ENCODE data around the gene OPTC.

OPTC gene

DNA sequence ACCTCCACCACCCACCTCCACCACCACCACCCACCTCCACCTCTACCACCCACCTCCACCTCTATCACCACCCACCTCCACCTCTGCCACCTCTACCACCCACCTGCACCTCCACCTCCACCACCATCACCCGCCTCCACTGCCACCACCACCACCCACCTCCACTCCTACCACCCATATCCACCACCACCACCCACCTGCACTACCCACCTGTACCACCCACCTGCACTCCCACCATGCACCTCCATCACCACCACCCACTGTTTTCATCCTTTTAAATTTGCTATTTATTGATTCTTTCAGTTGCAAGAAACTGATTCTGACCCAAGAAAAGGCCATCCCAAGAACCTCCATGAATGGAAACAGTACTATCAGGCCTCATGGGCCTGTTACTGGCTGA is 6.3 kb downstream of the OPTC start:
- no peaks in the 10 kb centered on the region for H3K36me3 ChIP-seq (ENCODE audit: control insufficient read depth in 1 of 2, insufficient read depth in 2 of 2, low read length in 2 of 2)
- no peaks in the 10 kb centered on the region for H3K4me1 ChIP-seq (ENCODE audit: control insufficient read depth in 1 of 2, insufficient read depth in 2 of 2, low read length in 2 of 2)
- H3K27me3 ChIP-seq (ENCODE audit: control insufficient read depth in 1 of 2, insufficient read depth in 2 of 2, low read length in 2 of 2), result no peaks in the 10 kb centered on the region
- no peak overlapping the region for H3K9ac ChIP-seq (ENCODE audit: low read depth in 1 of 2, low read length in 2 of 2)
- H3K27ac ChIP-seq (ENCODE audit: low read depth, low read length), result no peak overlapping the region
- no peaks in the 10 kb centered on the region for H3K9me3 ChIP-seq (ENCODE audit: control insufficient read depth in 1 of 2, low read length in 2 of 2)
- H3K4me3 ChIP-seq (ENCODE audit: low read depth in 1 of 2, low read length in 2 of 2), result no peak overlapping the region

DNA sequence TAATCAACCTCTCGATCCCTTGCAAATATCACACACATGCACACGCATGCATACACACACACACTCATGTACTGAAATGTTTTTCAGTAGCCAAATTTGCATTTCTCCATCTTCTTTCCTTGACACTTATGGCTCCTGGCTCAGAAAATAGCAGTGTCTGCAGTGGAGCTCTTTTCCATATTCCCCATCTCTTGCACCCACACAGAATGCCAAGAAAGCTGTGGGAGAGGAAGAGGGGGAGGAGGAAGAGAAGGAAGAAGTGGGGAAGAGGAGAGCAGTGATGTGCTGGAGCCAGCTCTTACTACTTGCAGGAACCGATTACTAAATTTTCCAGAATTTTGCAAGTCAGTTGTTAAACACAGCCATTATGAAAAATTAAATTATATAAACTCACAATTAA is 9.9 kb downstream of the OPTC start:
- Histone ChIP-seq H3K27ac (ENCODE audit: low read depth, low read length) (no peak overlapping the region), H3K36me3 (ENCODE audit: control insufficient read depth in 1 of 2, insufficient read depth in 2 of 2, low read length in 2 of 2) (no peaks in the 10 kb centered on the region), H3K9me3 (ENCODE audit: control insufficient read depth in 1 of 2, low read length in 2 of 2) (no peaks in the 10 kb centered on the region), H3K4me1 (ENCODE audit: control insufficient read depth in 1 of 2, insufficient read depth in 2 of 2, low read length in 2 of 2) (peaks cover 0 to 6% of the 10 kb centered on the region in 2 donors), H3K4me3 (ENCODE audit: low read depth in 1 of 2, low read length in 2 of 2) (no peak overlapping the region), H3K9ac (ENCODE audit: low read depth in 1 of 2, low read length in 2 of 2) (no peak overlapping the region), H3K27me3 (ENCODE audit: control insufficient read depth in 1 of 2, insufficient read depth in 2 of 2, low read length in 2 of 2) (no peaks in the 10 kb centered on the region)

DNA sequence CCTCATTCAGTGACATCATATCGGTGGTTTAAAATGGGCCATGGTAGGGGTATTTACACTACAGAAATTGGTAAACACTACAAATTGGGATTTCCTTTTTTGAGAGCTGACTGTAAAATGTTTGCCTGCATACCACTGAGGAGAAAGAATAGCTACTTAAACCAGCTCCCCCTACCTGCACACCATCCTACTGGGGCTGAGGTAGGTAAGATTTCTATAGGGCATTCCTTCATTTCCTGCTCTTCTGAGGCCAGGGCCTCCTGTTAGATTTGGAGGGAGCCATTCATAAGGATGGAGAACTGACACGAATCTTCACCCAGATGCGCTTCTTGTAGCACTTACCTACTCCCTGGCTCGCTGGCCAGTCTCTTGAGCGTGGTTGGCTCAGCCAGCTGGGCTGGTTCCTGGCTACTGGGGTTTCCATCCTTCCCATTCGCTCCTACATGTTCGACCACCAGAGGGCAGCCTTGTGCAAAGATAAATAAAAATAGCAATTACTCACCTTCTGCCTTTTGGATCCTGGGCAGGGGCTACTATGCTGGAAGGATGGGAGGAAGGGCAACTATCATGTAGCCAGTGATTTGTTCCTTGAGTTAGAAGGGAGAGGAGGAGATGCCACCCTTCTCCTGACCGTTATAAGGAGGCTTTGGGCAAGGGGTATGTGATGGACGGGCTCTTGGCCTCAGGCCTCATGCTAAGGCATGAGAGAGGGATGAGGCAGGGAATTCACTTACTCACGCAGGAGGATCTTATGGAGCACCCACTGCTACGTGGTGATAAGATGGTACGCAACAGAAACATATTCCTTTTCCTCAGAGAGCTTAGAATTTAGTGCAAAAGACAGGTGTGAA is 10.7 kb downstream of the OPTC start:
- no peaks in the 10 kb centered on the region for H3K27me3 ChIP-seq (ENCODE audit: control insufficient read depth in 1 of 2, insufficient read depth in 2 of 2, low read length in 2 of 2)
- no peak overlapping the region for H3K4me3 ChIP-seq (ENCODE audit: low read depth in 1 of 2, low read length in 2 of 2)
- no peaks in the 10 kb centered on the region for H3K36me3 ChIP-seq (ENCODE audit: control insufficient read depth in 1 of 2, insufficient read depth in 2 of 2, low read length in 2 of 2)
- peaks cover 0 to 6% of the 10 kb centered on the region in 2 donors for H3K4me1 ChIP-seq (ENCODE audit: control insufficient read depth in 1 of 2, insufficient read depth in 2 of 2, low read length in 2 of 2)
- H3K27ac ChIP-seq (ENCODE audit: low read depth, low read length), result no peak overlapping the region
- H3K9me3 ChIP-seq (ENCODE audit: control insufficient read depth in 1 of 2, low read length in 2 of 2), result no peaks in the 10 kb centered on the region
- no peak overlapping the region for H3K9ac ChIP-seq (ENCODE audit: low read depth in 1 of 2, low read length in 2 of 2)

DNA sequence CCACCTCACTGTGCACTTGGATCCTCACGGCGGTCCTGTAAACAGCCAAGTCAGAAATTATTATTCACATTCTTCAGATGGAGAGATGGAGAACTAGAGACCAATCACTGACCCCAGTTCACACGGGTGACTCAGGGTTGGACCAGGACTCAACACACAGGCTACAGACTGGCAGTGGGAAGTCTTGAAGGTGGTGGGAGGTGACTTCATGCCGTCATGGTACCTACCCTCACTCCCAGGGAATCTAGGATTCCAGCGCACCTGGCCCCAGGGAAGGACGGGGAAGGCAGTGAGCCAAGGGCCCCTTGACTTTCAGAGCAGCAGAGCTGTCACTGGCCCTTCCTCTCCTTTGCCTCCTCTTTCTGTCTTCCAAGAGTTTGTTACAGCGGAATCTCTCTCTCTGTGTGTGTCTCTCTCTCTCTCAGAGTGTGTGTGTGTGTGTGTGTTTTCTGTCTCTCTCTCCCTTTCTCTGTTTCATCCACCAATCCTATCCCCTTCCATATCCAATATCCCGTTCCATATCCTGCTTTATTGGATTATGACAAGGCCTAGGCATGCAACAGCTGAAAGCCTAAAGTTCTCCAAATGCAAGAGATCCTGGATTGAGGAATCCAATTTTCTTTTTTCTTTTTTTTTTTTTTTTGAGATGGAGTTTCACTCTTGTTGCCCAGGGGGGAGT is 11.7 kb downstream of the OPTC start:
- Histone ChIP-seq H3K36me3 (ENCODE audit: control insufficient read depth in 1 of 2, insufficient read depth in 2 of 2, low read length in 2 of 2) (no peaks in the 10 kb centered on the region), H3K9ac (ENCODE audit: low read depth in 1 of 2, low read length in 2 of 2) (no peak overlapping the region), H3K27me3 (ENCODE audit: control insufficient read depth in 1 of 2, insufficient read depth in 2 of 2, low read length in 2 of 2) (no peaks in the 10 kb centered on the region), H3K4me3 (ENCODE audit: low read depth in 1 of 2, low read length in 2 of 2) (no peak overlapping the region), H3K4me1 (ENCODE audit: control insufficient read depth in 1 of 2, insufficient read depth in 2 of 2, low read length in 2 of 2) (peaks cover 0 to 6% of the 10 kb centered on the region in 2 donors), H3K27ac (ENCODE audit: low read depth, low read length) (no peak overlapping the region), H3K9me3 (ENCODE audit: control insufficient read depth in 1 of 2, low read length in 2 of 2) (no peaks in the 10 kb centered on the region)

DNA sequence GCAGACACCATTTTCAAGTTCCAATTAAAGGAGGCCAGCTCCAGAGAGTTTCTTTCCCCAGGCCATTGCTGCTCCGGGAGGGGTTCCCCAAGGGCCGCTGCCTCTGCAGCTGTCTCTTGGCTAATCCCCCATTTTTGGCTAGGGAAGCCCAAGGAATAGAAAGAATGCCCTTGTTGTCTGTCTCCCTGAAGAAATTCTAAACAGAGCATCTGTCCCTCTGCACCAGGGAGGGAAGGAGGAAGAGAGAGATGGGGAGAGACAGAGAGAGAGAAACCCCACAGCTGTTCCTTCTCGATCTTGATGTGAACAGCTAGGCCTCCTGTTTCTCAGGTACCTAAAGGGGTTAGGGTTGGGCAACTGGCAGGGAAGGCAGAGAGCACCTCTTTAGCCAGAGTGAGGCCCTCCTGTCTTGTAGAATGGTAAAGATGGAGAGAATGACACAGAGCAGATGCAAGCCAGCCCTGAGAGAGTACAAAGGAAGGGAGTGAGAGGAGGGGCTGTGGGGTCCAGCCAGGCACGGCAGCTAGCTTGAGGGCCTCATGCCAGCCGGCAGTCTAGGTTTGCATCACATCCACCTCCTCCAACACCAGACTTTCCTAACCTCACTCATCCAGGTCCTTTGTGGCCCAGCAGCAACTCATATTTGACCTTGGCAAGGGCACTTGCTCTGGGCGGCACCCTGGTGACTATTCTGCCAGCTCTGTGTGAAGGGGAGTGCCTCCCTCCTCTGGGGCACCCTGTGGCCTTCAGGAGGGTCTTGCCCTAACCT is 13.1 kb downstream of the OPTC start:
- Histone ChIP-seq H3K36me3 (ENCODE audit: control insufficient read depth in 1 of 2, insufficient read depth in 2 of 2, low read length in 2 of 2) (no peaks in the 10 kb centered on the region), H3K9me3 (ENCODE audit: control insufficient read depth in 1 of 2, low read length in 2 of 2) (no peaks in the 10 kb centered on the region), H3K27ac (ENCODE audit: low read depth, low read length) (no peak overlapping the region), H3K4me1 (ENCODE audit: control insufficient read depth in 1 of 2, insufficient read depth in 2 of 2, low read length in 2 of 2) (peaks cover 0 to 7% of the 10 kb centered on the region in 2 donors), H3K4me3 (ENCODE audit: low read depth in 1 of 2, low read length in 2 of 2) (no peak overlapping the region), H3K27me3 (ENCODE audit: control insufficient read depth in 1 of 2, insufficient read depth in 2 of 2, low read length in 2 of 2) (no peaks in the 10 kb centered on the region), H3K9ac (ENCODE audit: low read depth in 1 of 2, low read length in 2 of 2) (no peak overlapping the region)

DNA sequence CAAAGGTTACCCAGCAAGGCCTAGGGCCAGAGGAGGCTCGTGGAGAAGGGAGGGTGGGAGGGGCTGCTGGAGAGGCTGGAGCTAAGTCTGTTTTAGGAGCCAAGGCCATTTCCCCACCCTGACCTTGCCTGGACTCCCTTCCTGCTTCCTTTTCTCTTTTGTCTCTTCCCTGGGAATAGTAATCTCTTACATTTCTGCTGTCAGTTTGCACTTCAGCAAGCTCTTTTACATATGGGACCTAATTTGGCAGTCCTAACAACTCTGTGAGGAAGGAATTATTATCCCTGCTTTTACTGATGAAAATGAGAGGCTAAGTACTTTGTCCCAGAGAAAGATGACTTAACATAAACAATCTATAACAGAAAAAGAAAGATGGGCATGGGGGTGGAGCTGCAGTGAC is 13.8 kb downstream of the OPTC start:
- no peaks in the 10 kb centered on the region for H3K36me3 ChIP-seq (ENCODE audit: control insufficient read depth in 1 of 2, insufficient read depth in 2 of 2, low read length in 2 of 2)
- H3K4me3 ChIP-seq (ENCODE audit: low read depth in 1 of 2, low read length in 2 of 2), result no peak overlapping the region
- no peaks in the 10 kb centered on the region for H3K27me3 ChIP-seq (ENCODE audit: control insufficient read depth in 1 of 2, insufficient read depth in 2 of 2, low read length in 2 of 2)
- no peak overlapping the region for H3K9ac ChIP-seq (ENCODE audit: low read depth in 1 of 2, low read length in 2 of 2)
- no peak overlapping the region for H3K27ac ChIP-seq (ENCODE audit: low read depth, low read length)
- peaks cover 0 to 14% of the 10 kb centered on the region in 2 donors for H3K4me1 ChIP-seq (ENCODE audit: control insufficient read depth in 1 of 2, insufficient read depth in 2 of 2, low read length in 2 of 2)
- H3K9me3 ChIP-seq (ENCODE audit: control insufficient read depth in 1 of 2, low read length in 2 of 2), result no peaks in the 10 kb centered on the region

DNA sequence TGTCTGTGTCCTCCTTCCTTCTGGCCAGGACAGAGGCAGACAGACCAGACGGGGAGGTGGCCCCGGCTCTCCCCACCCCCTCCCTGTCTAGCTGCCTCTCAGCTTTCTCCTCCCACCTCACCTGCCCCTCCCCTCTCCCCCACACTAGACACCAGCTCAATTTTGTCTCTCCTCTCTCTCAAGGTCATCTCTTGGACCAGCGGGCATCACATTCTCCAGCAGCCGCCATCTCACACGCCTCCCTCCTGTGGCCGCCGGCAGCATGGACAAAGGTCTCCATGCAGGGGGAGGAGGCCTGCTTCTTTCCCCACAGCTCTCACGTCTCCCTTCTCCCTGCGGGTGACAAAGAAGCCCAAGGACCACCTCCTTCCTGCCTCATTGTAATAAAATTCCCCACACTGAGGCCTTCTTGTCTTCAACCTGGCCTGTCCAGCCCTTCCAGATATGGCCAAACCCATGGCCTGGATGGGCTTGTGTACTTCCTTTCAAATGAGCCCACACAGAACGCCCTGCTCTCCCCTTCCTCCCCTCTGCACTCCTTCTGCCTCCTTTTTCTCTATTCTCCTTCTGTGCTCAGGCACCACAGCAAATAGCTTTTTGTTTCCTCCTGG is 14.6 kb downstream of the OPTC start:
- no peaks in the 10 kb centered on the region for H3K9me3 ChIP-seq (ENCODE audit: control insufficient read depth in 1 of 2, low read length in 2 of 2)
- H3K27ac ChIP-seq (ENCODE audit: low read depth, low read length), result no peak overlapping the region
- H3K9ac ChIP-seq (ENCODE audit: low read depth in 1 of 2, low read length in 2 of 2), result no peak overlapping the region
- no peaks in the 10 kb centered on the region for H3K27me3 ChIP-seq (ENCODE audit: control insufficient read depth in 1 of 2, insufficient read depth in 2 of 2, low read length in 2 of 2)
- H3K4me3 ChIP-seq (ENCODE audit: low read depth in 1 of 2, low read length in 2 of 2), result no peak overlapping the region
- peaks cover 0 to 22% of the 10 kb centered on the region in 2 donors for H3K4me1 ChIP-seq (ENCODE audit: control insufficient read depth in 1 of 2, insufficient read depth in 2 of 2, low read length in 2 of 2)
- H3K36me3 ChIP-seq (ENCODE audit: control insufficient read depth in 1 of 2, insufficient read depth in 2 of 2, low read length in 2 of 2), result no peaks in the 10 kb centered on the region

DNA sequence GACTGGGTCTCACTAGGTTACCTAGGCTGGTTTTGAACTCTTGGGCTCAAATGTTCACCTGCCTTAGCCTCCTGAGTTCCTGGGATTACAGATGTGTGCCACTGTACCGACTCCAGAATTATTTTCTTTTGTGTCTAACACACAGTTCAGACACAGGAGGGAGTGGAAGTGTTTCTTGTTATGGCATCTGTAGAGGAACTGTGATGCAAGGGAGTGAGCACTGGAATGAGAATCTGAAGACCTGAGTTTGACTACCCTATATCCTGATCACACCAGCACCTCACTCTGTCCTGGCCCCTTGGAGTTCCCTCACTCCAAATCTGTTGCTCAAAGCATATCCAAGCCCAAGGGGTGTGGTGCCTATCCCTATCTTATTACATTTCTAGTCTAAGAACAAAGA is 15.2 kb downstream of the OPTC start:
- Histone ChIP-seq H3K9ac (ENCODE audit: low read depth in 1 of 2, low read length in 2 of 2) (no peak overlapping the region), H3K4me1 (ENCODE audit: control insufficient read depth in 1 of 2, insufficient read depth in 2 of 2, low read length in 2 of 2) (peaks cover 0 to 22% of the 10 kb centered on the region in 2 donors), H3K27me3 (ENCODE audit: control insufficient read depth in 1 of 2, insufficient read depth in 2 of 2, low read length in 2 of 2) (no peaks in the 10 kb centered on the region), H3K27ac (ENCODE audit: low read depth, low read length) (no peak overlapping the region), H3K4me3 (ENCODE audit: low read depth in 1 of 2, low read length in 2 of 2) (no peak overlapping the region), H3K36me3 (ENCODE audit: control insufficient read depth in 1 of 2, insufficient read depth in 2 of 2, low read length in 2 of 2) (no peaks in the 10 kb centered on the region), H3K9me3 (ENCODE audit: control insufficient read depth in 1 of 2, low read length in 2 of 2) (no peaks in the 10 kb centered on the region)

DNA sequence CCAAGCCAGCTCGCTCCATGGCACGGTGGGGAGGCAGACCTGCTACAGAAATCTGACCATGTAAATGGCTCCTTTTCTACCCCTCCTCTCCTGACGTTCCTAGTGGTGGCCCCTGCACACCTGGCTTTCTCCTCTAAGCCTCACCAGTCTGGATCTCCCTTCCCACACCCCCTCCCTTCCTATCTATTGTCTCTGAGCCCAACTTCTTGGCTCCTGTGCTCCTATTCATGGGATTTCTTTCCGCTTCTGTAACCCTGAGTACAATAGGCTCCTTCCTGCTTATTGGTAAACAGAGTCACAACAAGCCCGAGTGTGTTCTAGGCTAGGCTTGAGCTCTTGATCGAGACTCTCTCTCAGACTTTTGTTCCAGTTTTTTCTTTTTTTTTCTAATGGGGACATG is 17.6 kb downstream of the OPTC start:
- no peak overlapping the region for H3K4me3 ChIP-seq (ENCODE audit: low read depth in 1 of 2, low read length in 2 of 2)
- H3K9ac ChIP-seq (ENCODE audit: low read depth in 1 of 2, low read length in 2 of 2), result no peak overlapping the region
- H3K9me3 ChIP-seq (ENCODE audit: control insufficient read depth in 1 of 2, low read length in 2 of 2), result no peaks in the 10 kb centered on the region
- H3K4me1 ChIP-seq (ENCODE audit: control insufficient read depth in 1 of 2, insufficient read depth in 2 of 2, low read length in 2 of 2), result peaks cover 0 to 22% of the 10 kb centered on the region in 2 donors
- H3K36me3 ChIP-seq (ENCODE audit: control insufficient read depth in 1 of 2, insufficient read depth in 2 of 2, low read length in 2 of 2), result no peaks in the 10 kb centered on the region
- H3K27me3 ChIP-seq (ENCODE audit: control insufficient read depth in 1 of 2, insufficient read depth in 2 of 2, low read length in 2 of 2), result no peaks in the 10 kb centered on the region
- H3K27ac ChIP-seq (ENCODE audit: low read depth, low read length), result no peak overlapping the region

Measured in duodenal mucosa (tissue), 2 donors.